SU-DHL-6 (cell line): ENCODE data around the gene AADAC.
"Not testable (repeated sequence)": the region's sequence is repeated elsewhere in the genome, so short reads cannot be mapped to it uniquely, and the experiment has no call there.

Source experiments
- H2AFZ ChIP-seq: fragments of 200-600 bp; sonication (generic); 2 replicates; pipeline ENCODE4 v1.6.1; 2014; ENCODE audit warnings: low read depth, mild to moderate bottlenecking, moderate library complexity, mixed read lengths, antibody characterized with exemption, low read length; ENCODE audit not compliant: severe bottlenecking
- H3F3A ChIP-seq: fragments of 200-600 bp; shearing (Covaris generic); 2 replicates; pipeline ENCODE4 v1.6.0; 2016; ENCODE audit warnings: antibody characterized with exemption, mild to moderate bottlenecking; ENCODE audit not compliant: insufficient read depth
- H3K27ac ChIP-seq: fragments of 200-600 bp; sonication (generic); 2 replicates; pipeline ENCODE4 v1.5.1; 2016; ENCODE audit warnings: low read depth, mild to moderate bottlenecking, low read length, moderate library complexity, mixed read lengths
- H3K27me3 ChIP-seq: fragments of 200-600 bp; sonication (generic), shearing (Covaris generic); 2 replicates; pipeline ENCODE4 v1.6.0; 2014; ENCODE audit warnings: mild to moderate bottlenecking, low read length
- H3K36me3 ChIP-seq: fragments of 200-600 bp; sonication (generic); 2 replicates; pipeline ENCODE4 v1.6.1; 2014; ENCODE audit warnings: mild to moderate bottlenecking, low read length, mixed read lengths
- H3K4me2 ChIP-seq: fragments of 300-600, 200-600 bp; shearing (Covaris generic), sonication (generic); 2 replicates; pipeline ENCODE4 v1.6.0; 2014; ENCODE audit warnings: low read length, low read depth, mild to moderate bottlenecking; ENCODE audit not compliant: poor library complexity, severe bottlenecking
- H3K4me3 ChIP-seq: fragments of 200-600 bp; sonication (generic); 2 replicates; pipeline ENCODE4 v1.5.1; 2014; ENCODE audit warnings: antibody characterized with exemption, low read length, mild to moderate bottlenecking, mixed read lengths; ENCODE audit not compliant: insufficient read depth, poor library complexity, severe bottlenecking
- H3K79me2 ChIP-seq: fragments of 200-600 bp; sonication (generic); 2 replicates; pipeline ENCODE4 v1.6.1; 2014; ENCODE audit warnings: mild to moderate bottlenecking, low read length, moderate library complexity; ENCODE audit not compliant: insufficient read depth
- H3K9ac ChIP-seq: fragments of 200-600 bp; sonication (generic); 2 replicates; pipeline ENCODE4 v1.7.0; 2014; ENCODE audit warnings: mild to moderate bottlenecking, low read length
- H3K9me2 ChIP-seq: fragments of 200-600 bp; sonication (generic); replicated peaks from 2 replicates; pipeline ENCODE4 v1.6.1; 2014; ENCODE audit warnings: low read length; ENCODE audit not compliant: insufficient read depth
- H3K9me3 ChIP-seq: fragments of 200-600 bp; sonication (generic); 2 replicates; pipeline ENCODE4 v1.6.1; 2014; ENCODE audit warnings: low read length, mixed read lengths; ENCODE audit not compliant: insufficient read depth
- H4K20me1 ChIP-seq: fragments of 200-600 bp; sonication (generic); 2 replicates; pipeline ENCODE4 v1.6.1; 2014; ENCODE audit warnings: low read depth, mild to moderate bottlenecking, antibody characterized with exemption, low read length, moderate library complexity, mixed read lengths
- EZH2phosphoT487 ChIP-seq: fragments of 200-600 bp; sonication (generic), shearing (Covaris generic); conservative IDR thresholded peaks from 2 replicates; pipeline ENCODE4 v1.6.1; 2018; ENCODE audit warnings: mild to moderate bottlenecking, antibody characterized with exemption, low read length, moderate library complexity, mixed read lengths
- TF ChIP-seq, protein P1 (sequence below): fragments of 200-600 bp; sonication (generic); IDR thresholded peaks from one replicate; pipeline ENCODE4 v1.5.1; 2017; ENCODE audit warnings: antibody characterized with exemption, mild to moderate bottlenecking, low read length, moderate library complexity; ENCODE audit not compliant: insufficient read depth, poor library complexity, severe bottlenecking

AADAC gene

DNA sequence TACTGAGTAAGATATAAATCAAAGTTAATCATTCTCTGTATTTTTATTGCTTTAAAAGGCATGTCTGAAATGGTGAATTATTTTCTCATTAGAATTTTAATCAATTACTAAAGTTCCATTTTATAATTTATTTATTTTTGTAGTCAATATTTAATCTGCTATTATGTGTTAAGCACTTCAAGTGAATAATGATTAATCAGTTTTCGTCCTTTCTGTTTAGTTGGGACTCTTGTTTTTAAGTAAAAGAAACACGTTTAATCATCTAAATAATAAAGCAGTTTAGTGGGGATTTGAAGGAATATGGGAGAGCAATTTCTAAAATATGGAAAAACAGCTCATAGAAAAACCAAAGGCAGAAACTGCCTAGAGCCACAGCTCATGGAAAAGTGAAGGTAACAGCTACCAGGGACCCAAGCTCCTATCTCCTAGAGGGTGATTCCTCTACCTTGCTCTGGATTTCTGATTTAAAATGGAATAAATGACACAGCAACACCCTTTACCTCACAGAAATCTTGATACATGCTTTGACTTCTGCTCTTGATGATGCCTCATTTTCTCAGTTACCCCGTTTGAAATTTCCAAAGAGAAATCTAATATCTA is 31.5 kb downstream of the AADAC start:
- Histone ChIP-seq H3K9ac (no peak overlapping the region), H3K36me3 (no peaks in the 10 kb centered on the region), H3K27ac (no peak overlapping the region), H3K4me3 (no peak overlapping the region), H3K9me2 (no peaks in the 10 kb centered on the region), H3K9me3 (no peaks in the 10 kb centered on the region), H3K27me3 (no peaks in the 10 kb centered on the region), H3K79me2 (no peaks in the 10 kb centered on the region), H3F3A (no peaks in the 10 kb centered on the region), H3K4me2 (no peak overlapping the region), H4K20me1 (no peaks in the 10 kb centered on the region), H2AFZ (no peak overlapping the region)
- TF ChIP-seq, protein P1, sequence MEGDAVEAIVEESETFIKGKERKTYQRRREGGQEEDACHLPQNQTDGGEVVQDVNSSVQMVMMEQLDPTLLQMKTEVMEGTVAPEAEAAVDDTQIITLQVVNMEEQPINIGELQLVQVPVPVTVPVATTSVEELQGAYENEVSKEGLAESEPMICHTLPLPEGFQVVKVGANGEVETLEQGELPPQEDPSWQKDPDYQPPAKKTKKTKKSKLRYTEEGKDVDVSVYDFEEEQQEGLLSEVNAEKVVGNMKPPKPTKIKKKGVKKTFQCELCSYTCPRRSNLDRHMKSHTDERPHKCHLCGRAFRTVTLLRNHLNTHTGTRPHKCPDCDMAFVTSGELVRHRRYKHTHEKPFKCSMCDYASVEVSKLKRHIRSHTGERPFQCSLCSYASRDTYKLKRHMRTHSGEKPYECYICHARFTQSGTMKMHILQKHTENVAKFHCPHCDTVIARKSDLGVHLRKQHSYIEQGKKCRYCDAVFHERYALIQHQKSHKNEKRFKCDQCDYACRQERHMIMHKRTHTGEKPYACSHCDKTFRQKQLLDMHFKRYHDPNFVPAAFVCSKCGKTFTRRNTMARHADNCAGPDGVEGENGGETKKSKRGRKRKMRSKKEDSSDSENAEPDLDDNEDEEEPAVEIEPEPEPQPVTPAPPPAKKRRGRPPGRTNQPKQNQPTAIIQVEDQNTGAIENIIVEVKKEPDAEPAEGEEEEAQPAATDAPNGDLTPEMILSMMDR, result no peak

DNA sequence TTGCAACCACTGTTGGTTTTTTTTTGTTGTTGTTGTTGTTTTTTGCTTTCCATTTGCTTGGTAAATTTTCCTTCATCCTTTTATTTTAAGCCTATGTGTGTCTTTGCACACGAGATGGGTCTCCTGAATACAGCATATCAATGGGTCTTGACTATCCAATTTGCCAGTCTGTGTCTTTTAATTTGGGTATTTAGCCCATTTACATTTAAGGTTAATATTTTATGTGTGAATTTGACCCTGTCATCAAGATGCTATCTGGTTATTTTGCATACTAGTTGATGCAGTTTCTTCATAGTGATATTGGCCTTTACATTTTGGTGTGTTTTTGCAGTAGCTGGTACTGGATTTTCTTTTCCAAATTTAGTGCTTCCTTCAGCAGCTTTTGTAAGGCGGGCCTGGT is 36.1 kb downstream of the AADAC start:
- H3K4me2 ChIP-seq, H3F3A ChIP-seq: not testable (repeated sequence)

DNA sequence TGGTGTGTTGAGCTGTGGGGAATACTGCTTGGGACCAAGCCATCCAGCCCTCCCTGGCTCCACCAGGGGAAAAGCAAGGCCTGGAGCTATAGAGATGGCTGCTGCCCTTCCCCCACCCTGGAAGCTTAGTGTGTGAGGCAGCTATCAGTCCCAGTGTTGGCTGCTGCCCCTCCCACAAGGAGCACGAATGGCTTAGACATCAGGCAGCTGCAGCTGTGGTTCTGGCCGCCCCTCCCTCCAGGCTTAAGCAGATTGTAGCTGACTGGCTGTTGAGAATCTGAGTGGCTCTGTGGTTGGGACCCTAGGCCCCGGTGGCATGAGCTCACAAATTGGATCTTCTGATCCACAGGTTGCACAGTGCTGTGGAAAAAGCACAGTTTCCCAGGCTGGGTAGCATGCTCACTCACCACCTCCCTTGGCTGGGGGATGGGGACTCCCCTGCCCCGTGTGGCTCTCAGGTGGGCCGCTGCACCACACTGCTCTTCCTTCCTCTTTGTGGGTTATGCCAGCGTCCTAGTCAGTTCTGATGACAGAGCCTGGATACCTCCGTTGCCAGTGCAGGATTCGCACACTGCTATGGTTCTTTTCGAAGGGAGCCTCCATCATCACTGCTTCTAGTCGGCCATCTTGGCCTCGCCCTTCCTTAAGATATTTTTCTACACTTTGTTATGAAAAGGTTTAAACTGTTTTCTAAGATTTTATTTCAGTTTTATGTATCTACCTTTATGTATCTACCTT is 38.3 kb downstream of the AADAC start:
- Histone ChIP-seq H3K9ac (no peak overlapping the region), H3K9me2 (no peaks in the 10 kb centered on the region), H3K27me3 (no peaks in the 10 kb centered on the region), H3K79me2 (no peaks in the 10 kb centered on the region), H3K27ac (no peak overlapping the region), H4K20me1 (no peaks in the 10 kb centered on the region), H3K4me3 (no peak overlapping the region), H3K9me3 (no peaks in the 10 kb centered on the region), H3K4me2 (no peak overlapping the region), H3K36me3 (no peaks in the 10 kb centered on the region), H2AFZ (no peak overlapping the region), H3F3A (no peaks in the 10 kb centered on the region)
- TF ChIP-seq, protein P1, result no peak
- TF ChIP-seq EZH2phosphoT487, result no peak

More for the DNA sequence above, 36.1 kb downstream of the AADAC start:
- not testable (repeated sequence) for H4K20me1 ChIP-seq, H3K9me3 ChIP-seq, H2AFZ ChIP-seq, H3K27me3 ChIP-seq, H3K36me3 ChIP-seq, H3K27ac ChIP-seq, H3K4me3 ChIP-seq, H3K9ac ChIP-seq, H3K79me2 ChIP-seq, H3K9me2 ChIP-seq

DNA sequence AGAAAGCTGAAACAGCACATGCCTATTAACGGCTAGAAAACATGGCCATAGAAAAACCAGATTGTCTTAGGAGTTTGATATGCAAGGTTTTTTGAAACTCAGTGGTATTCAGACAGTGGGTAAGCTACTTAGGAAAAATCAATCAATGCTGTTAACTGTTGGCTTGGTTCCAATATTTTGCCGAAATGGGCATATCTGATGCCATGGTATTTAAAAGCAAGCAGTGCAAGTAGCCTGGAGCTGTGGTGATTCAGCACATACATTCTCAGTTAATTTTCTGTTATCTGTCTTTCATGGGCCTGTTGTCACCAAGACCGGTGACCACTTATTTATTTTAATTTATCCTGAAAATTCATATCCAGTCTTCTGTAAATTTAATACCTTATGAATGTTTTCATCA is 42.2 kb downstream of the AADAC start:
- TF ChIP-seq, protein P1, result no peak
- no peak for TF ChIP-seq EZH2phosphoT487
- no peaks in the 10 kb centered on the region for H3K36me3 ChIP-seq
- no peak overlapping the region for H3K9ac ChIP-seq
- H2AFZ ChIP-seq, result no peak overlapping the region
- no peak overlapping the region for H3K27ac ChIP-seq
- no peaks in the 10 kb centered on the region for H3K27me3 ChIP-seq
- no peak overlapping the region for H3K4me2 ChIP-seq
- H3F3A ChIP-seq, result no peaks in the 10 kb centered on the region
- no peaks in the 10 kb centered on the region for H3K79me2 ChIP-seq
- H3K9me2 ChIP-seq, result no peaks in the 10 kb centered on the region
- no peaks in the 10 kb centered on the region for H4K20me1 ChIP-seq
- no peaks in the 10 kb centered on the region for H3K9me3 ChIP-seq
- no peak overlapping the region for H3K4me3 ChIP-seq
